ENCODE data around the gene MAPK11.

MAPK11 gene

GRCh38 chr22:50260801-50261614 lies 9.2 kb downstream of the MAPK11 start:
- no peaks in the 10 kb centered on the region for H3K36me3 Mint-ChIP-seq (ENCODE audit: low read depth)
- TF ChIP-seq, protein P1, sequence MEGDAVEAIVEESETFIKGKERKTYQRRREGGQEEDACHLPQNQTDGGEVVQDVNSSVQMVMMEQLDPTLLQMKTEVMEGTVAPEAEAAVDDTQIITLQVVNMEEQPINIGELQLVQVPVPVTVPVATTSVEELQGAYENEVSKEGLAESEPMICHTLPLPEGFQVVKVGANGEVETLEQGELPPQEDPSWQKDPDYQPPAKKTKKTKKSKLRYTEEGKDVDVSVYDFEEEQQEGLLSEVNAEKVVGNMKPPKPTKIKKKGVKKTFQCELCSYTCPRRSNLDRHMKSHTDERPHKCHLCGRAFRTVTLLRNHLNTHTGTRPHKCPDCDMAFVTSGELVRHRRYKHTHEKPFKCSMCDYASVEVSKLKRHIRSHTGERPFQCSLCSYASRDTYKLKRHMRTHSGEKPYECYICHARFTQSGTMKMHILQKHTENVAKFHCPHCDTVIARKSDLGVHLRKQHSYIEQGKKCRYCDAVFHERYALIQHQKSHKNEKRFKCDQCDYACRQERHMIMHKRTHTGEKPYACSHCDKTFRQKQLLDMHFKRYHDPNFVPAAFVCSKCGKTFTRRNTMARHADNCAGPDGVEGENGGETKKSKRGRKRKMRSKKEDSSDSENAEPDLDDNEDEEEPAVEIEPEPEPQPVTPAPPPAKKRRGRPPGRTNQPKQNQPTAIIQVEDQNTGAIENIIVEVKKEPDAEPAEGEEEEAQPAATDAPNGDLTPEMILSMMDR (IDR thresholded peaks at IDR 0.05; ENCODE audit: unreplicated experiment in 3 of 3) = no peak
- peaks cover 6% of the 10 kb centered on the region for H3K27me3 Mint-ChIP-seq (ENCODE audit: low read depth)

GRCh38 chr22:50260434-50260800 lies 9.8 kb downstream of the MAPK11 start:
- Mint-ChIP-seq H3K4me1 (no peaks in the 10 kb centered on the region), H3K36me3 (ENCODE audit: low read depth) (no peaks in the 10 kb centered on the region), H3K4me3 (peak overlapping the region; percentile 65 to 69 (median 67)), H3K27me3 (ENCODE audit: low read depth) (peaks cover 6% of the 10 kb centered on the region), H3K27ac (no peak overlapping the region), H3K9me3 (no peaks in the 10 kb centered on the region)
- TF ChIP-seq, protein P1 (IDR thresholded peaks at IDR 0.05; ENCODE audit: unreplicated experiment in 3 of 3) = no peak

More at GRCh38 chr22:50260801-50261614, 9.2 kb downstream of the MAPK11 start:
- H3K9me3 Mint-ChIP-seq = no peaks in the 10 kb centered on the region
- H3K27ac Mint-ChIP-seq = no peak overlapping the region
- no peaks in the 10 kb centered on the region for H3K4me1 Mint-ChIP-seq
- peak overlapping the region; percentile 65 to 69 (median 67) for H3K4me3 Mint-ChIP-seq

- H3K27ac Mint-ChIP-seq = no peak overlapping the region
- peak overlapping the region; percentile 61 to 74 (median 70) for H3K4me3 Mint-ChIP-seq
- TF ChIP-seq, protein P1 (IDR thresholded peaks at IDR 0.05; ENCODE audit: unreplicated experiment in 3 of 3) = no peak
- no peaks in the 10 kb centered on the region for H3K4me1 Mint-ChIP-seq
- peaks cover 6% of the 10 kb centered on the region for H3K27me3 Mint-ChIP-seq (ENCODE audit: low read depth)
- H3K9me3 Mint-ChIP-seq = no peaks in the 10 kb centered on the region
- no peaks in the 10 kb centered on the region for H3K36me3 Mint-ChIP-seq (ENCODE audit: low read depth)
Measured at GRCh38 chr22:50259302-50259701, 10.9 kb downstream of the MAPK11 start.

DNA sequence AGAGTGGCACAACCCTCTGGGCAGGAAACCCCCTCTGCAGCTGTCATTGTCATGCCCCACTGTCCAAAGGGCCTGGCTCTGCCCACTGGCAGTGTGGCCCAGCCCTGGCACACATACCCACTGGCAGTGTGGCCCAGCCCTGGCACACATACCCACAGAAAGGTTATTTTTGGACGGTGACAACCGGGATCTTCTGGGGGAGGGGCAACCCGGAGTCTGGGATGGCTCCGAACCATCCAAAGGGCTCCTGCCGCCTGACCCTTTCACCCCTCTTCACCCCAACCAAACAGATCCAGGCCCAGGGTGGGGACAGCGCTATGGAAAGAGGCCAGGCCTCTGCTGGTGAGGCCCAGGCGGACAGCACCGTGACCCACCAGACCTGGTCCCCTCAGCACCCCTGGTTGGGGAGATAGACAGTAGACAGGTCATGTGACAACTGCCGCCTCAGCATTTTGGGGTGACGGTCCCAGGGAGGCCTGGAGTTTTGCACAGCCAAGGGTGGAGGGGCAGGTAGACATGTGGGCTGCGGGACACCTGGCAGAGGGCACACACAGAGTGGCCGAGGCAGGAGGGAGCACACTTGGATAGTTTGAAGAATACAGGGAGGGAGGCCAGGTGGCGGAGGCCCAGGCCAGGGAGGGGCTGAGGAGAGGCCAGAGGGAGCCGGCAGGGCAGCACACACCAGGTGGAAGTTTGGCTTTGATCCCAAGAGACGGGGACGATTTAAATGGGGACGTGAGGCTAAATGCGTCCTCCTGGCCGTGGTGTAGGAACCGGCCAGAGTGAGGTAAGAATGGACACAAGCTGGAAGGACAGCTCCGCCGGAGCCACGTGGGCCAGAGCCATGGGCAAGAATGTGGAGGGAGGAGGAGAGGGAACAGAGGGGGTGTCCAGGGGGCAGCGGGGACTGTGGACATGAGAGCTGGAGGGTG lies 11.6 kb downstream of the MAPK11 start:
- Mint-ChIP-seq H3K36me3 (ENCODE audit: low read depth) (no peaks in the 10 kb centered on the region), H3K27me3 (ENCODE audit: low read depth) (peaks cover 6% of the 10 kb centered on the region), H3K4me3 (peak overlapping the region; percentile 58 to 74 (median 70)), H3K4me1 (no peaks in the 10 kb centered on the region), H3K27ac (no peak overlapping the region), H3K9me3 (no peaks in the 10 kb centered on the region)
- TF ChIP-seq, protein P1 (IDR thresholded peaks at IDR 0.05; ENCODE audit: unreplicated experiment in 3 of 3) = no peak

GRCh38 chr22:50257451-50258360 lies 12.5 kb downstream of the MAPK11 start:
- H3K36me3 Mint-ChIP-seq (ENCODE audit: low read depth) = no peaks in the 10 kb centered on the region
- H3K9me3 Mint-ChIP-seq = no peaks in the 10 kb centered on the region
- peaks cover 6% of the 10 kb centered on the region for H3K27me3 Mint-ChIP-seq (ENCODE audit: low read depth)
- TF ChIP-seq, protein P1 (IDR thresholded peaks at IDR 0.05; ENCODE audit: unreplicated experiment in 3 of 3) = no peak
- no peak overlapping the region for H3K27ac Mint-ChIP-seq
- no peak overlapping the region for H3K4me3 Mint-ChIP-seq
- no peaks in the 10 kb centered on the region for H3K4me1 Mint-ChIP-seq

Measured in nephron (organoid).